Vagina (tissue), 2 donors: ENCODE data around the gene TBC1D2. TPM values are rescaled to one million over a fixed set of nuclear protein-coding genes. Genes with fewer than 3 reads are reported as not detected.
A peak's percentile ranks its signal among the peaks of the same experiment; 100 is the strongest.

Experiments
- DNase-seq, 2 donors: peaks; one replicate each; pipeline ENCODE4 v3.0.0-alpha.2; 2017; ENCODE audit errors: extremely low spot score in 2 of 2
- H3K27ac ChIP-seq: fragments of 200-600 bp; sonication (generic); one replicate; pipeline ENCODE4 v1.5.1; 2019
- H3K27me3 ChIP-seq: fragments of 200-600 bp; sonication (generic); one replicate; pipeline ENCODE4 v1.5.1; 2019
- H3K36me3 ChIP-seq, 2 donors: fragments of 200-600 bp; sonication (generic); one replicate each; pipeline ENCODE4 v1.5.1; 2017 to 2019
- H3K4me1 ChIP-seq: fragments of 200-600 bp; sonication (generic); one replicate; pipeline ENCODE4 v1.5.1; 2019
- H3K4me3 ChIP-seq, 2 donors: fragments of 200-600 bp; sonication (generic); 1 replicate in 1 of 2; 2 replicates in 1 of 2; pipeline ENCODE4 v1.5.1; 2016 to 2019
- H3K9me3 ChIP-seq: fragments of 200-600 bp; sonication (generic); one replicate; pipeline ENCODE4 v1.5.1; 2019
- POLR2A ChIP-seq, 2 donors: fragments of 450-650 bp; IDR thresholded peaks; one replicate each; pipeline ENCODE4 v1.6.1; 2017; ENCODE audit warnings: antibody characterized with exemption in 2 of 2, mild to moderate bottlenecking in 2 of 2, moderate library complexity in 2 of 2
- POLR2AphosphoS5 ChIP-seq, 2 donors: sonication (generic); formaldehyde crosslinking; IDR thresholded peaks; one replicate each; pipeline ENCODE4 v1.9.0; 2017; ENCODE audit warnings: antibody characterized with exemption in 2 of 2, mild to moderate bottlenecking in 2 of 2, low read depth in 1 of 2; ENCODE audit not compliant: insufficient read depth in 1 of 2
- intact Hi-C: fragments of 100-400 bp; cut with DNase I; formaldehyde crosslinking; loops from one replicate; pipeline ENCODE4 v1.15.1; 2023
- total RNA-seq: library from RNA; depleted of rRNA; stranded (reverse); fragments of >200 nt; gene quantifications from one replicate; pipeline ENCODE4 v1.2.3, GENCODE V29; 2016
- TF ChIP-seq, protein P1 (sequence below), 3 experiments: fragments of 450-650 bp in 2 of 3; fragments of 200-600 bp in 1 of 3; sonication (generic) in 1 of 3; IDR thresholded peaks; one replicate each; pipeline ENCODE4 v1.5.1; 2017 to 2019; ENCODE audit warnings: antibody characterized with exemption in 3 of 3, mild to moderate bottlenecking in 2 of 3, moderate library complexity in 2 of 3

The TBC1D2 gene
- total RNA-seq, 1 donor from 2014 or later: 28.0 TPM

DNA sequence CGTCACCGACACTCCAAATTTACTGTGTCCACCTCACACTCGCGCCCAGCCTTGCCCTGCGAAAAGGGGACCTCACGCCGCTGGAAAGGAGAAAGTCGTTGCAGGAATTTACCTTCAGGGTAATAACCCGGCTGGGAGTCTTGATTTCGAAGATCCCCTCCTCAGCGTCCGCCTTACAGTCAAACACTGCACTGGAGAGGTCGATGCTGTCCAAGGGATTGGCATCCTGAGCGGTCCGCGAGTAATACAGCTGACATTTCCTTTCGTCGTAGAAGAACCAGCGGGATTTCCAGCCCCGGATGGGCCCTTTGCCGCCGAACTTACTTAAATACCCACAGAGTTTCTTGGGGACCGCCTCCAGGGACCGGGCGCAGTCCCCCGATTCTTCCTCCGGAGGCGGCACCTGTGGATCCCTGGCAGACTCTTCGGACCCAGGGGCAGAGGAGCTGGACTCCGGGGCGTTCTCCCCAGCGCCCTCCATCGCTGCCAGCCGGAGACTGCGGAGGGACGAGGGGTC is 330 bp downstream of the TBC1D2 start:
- Histone ChIP-seq H3K36me3 (no peaks in the 10 kb centered on the region), H3K27me3 (no peaks in the 10 kb centered on the region), H3K4me3 (peak overlapping the region; percentile 82 to 87), H3K9me3 (no peaks in the 10 kb centered on the region), H3K27ac (peak overlapping the region; percentile 93), H3K4me1 (peaks cover 53% of the 10 kb centered on the region)
- intact Hi-C loops: no loop called here
- peak in 1 of 2 donors; percentile 89 for DNase-seq
- TF ChIP-seq, protein P1, sequence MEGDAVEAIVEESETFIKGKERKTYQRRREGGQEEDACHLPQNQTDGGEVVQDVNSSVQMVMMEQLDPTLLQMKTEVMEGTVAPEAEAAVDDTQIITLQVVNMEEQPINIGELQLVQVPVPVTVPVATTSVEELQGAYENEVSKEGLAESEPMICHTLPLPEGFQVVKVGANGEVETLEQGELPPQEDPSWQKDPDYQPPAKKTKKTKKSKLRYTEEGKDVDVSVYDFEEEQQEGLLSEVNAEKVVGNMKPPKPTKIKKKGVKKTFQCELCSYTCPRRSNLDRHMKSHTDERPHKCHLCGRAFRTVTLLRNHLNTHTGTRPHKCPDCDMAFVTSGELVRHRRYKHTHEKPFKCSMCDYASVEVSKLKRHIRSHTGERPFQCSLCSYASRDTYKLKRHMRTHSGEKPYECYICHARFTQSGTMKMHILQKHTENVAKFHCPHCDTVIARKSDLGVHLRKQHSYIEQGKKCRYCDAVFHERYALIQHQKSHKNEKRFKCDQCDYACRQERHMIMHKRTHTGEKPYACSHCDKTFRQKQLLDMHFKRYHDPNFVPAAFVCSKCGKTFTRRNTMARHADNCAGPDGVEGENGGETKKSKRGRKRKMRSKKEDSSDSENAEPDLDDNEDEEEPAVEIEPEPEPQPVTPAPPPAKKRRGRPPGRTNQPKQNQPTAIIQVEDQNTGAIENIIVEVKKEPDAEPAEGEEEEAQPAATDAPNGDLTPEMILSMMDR (IDR thresholded peaks at IDR 0.05): no peak
- no peak for TF ChIP-seq POLR2A (IDR thresholded peaks at IDR 0.05)

DNA sequence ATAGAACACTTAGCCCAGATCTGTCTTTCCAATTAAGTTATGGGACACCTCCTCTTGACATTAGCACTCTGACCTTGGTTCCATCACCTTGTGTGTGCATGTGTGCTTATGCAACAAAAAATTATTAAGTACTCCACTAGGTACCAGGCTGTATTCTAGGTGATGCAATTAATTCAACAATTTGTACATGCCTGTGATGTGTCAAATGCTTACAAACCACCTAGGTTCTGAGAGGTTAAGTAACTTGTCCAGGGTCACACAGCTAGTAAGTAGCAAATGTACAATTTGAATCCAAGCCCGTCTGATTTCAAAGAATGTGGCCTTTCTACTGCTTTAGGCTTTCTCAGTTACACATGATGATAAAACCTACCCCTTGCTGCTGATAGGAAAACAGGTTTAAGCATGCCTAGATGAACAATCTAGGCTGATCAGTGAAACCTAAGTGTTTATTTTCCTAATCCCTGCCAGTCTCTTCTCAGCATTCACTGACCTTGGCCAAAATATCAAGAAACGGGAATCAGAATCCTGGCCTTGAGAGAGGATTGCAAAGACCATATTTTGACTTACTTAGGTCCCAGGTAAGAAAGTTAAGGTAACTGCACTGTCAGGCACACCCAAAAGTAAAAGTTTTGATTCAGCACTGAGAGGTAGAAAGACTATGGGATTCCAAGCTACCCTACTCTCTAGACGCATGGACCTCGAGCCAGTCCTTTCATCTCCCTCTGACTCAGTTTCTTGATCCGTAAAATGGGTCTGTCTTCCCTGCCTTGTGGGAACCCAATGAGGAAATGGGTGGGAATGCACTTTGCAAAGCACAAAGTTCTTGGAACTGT is 1.0 kb downstream of the TBC1D2 start:
- Histone ChIP-seq H3K4me3 (peak overlapping the region; percentile 82 to 87), H3K36me3 (no peaks in the 10 kb centered on the region), H3K27me3 (no peaks in the 10 kb centered on the region), H3K4me1 (peaks cover 56% of the 10 kb centered on the region), H3K27ac (peak overlapping the region; percentile 93), H3K9me3 (no peaks in the 10 kb centered on the region)
- DNase-seq: no peak
- intact Hi-C loops: no loop called here
- no peak for TF ChIP-seq POLR2AphosphoS5 (IDR thresholded peaks at IDR 0.05; ENCODE audit: insufficient read depth in 1 of 2, low read depth in 1 of 2)
- TF ChIP-seq, protein P1 (IDR thresholded peaks at IDR 0.05): no peak
- no peak for TF ChIP-seq POLR2A (IDR thresholded peaks at IDR 0.05)

DNA sequence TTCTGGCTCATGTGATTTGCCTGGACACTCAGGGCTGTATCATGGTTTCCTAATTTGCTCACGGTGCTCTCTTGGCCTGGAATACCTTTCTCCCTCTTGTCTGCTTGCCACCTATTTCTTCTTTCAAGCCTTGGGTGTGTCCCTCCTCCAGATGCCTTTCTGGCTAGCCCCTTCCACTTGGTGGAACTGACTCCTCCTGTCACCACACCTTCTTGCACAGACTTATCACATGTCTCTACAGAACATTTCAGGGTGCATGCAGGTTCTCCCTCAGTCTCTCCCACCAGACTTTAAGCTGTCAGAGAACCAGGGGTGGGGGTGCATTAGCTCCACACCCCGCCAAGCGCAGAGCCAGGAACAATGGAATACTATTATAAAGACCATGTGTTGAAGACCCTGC is 1.9 kb downstream of the TBC1D2 start:
- no peaks in the 10 kb centered on the region for H3K36me3 ChIP-seq
- TF ChIP-seq POLR2AphosphoS5 (IDR thresholded peaks at IDR 0.05; ENCODE audit: insufficient read depth in 1 of 2, low read depth in 1 of 2): no peak
- TF ChIP-seq, protein P1 (IDR thresholded peaks at IDR 0.05): no peak
- no peak for TF ChIP-seq POLR2A (IDR thresholded peaks at IDR 0.05)
- no peak overlapping the region for H3K4me3 ChIP-seq
- H3K4me1 ChIP-seq: peaks cover 65% of the 10 kb centered on the region
- H3K27ac ChIP-seq: peak overlapping the region; percentile 3
- no peaks in the 10 kb centered on the region for H3K27me3 ChIP-seq
- H3K9me3 ChIP-seq: no peaks in the 10 kb centered on the region
- intact Hi-C loops: no loop called here
- no peak for DNase-seq

DNA sequence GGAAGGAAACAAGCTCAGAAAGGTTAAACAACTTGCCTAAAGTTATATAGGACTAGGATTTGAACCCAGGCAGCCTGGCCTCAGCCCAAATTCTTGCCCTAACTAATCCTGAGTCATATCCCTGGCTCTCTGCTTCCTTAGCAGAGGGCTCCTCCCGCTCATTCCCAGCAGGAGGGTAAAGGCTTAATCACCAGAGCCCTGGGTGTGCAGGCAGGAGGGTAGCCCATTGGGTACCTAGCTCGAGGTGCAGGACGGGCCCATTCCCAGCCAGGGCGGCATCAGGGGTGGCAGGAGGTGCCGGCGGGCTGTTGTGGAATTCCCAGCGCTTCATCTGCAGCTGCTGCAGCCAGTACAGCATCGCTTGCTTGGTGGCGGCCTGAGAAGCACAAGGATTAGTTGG is 3.9 kb downstream of the TBC1D2 start:
- Histone ChIP-seq H3K27ac (peak overlapping the region; percentile 17), H3K27me3 (no peaks in the 10 kb centered on the region), H3K9me3 (no peaks in the 10 kb centered on the region), H3K36me3 (no peaks in the 10 kb centered on the region), H3K4me1 (peaks cover 67% of the 10 kb centered on the region), H3K4me3 (no peak overlapping the region)
- DNase-seq: no peak
- TF ChIP-seq POLR2AphosphoS5 (IDR thresholded peaks at IDR 0.05; ENCODE audit: insufficient read depth in 1 of 2, low read depth in 1 of 2) (no peak), POLR2A (IDR thresholded peaks at IDR 0.05) (no peak)
- TF ChIP-seq, protein P1 (IDR thresholded peaks at IDR 0.05): no peak
- intact Hi-C loops: no loop called here

DNA sequence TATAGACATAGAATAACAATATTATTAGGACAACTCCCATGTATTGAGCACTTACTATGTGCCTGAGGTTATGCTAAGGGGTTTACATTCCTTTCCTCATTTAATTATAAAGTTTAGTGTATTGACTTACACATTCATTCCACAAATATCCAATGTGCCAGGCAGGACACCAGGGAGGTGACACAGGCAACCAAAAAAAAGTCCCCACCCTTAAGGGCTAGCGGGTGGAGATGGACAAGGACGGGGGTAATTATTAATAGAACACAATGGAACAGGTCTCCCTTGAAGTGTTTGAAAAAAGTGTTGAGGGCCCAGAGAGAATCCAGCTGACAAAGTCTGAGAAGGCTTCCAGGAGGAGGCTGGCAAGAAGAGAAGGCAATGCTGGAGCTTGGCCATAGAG is 5.7 kb downstream of the TBC1D2 start:
- peaks cover 63% of the 10 kb centered on the region for H3K4me1 ChIP-seq
- no peaks in the 10 kb centered on the region for H3K36me3 ChIP-seq
- peak overlapping the region; percentile 85 for H3K27ac ChIP-seq
- no peak overlapping the region for H3K4me3 ChIP-seq
- no peak for TF ChIP-seq POLR2A (IDR thresholded peaks at IDR 0.05)
- no peak for TF ChIP-seq POLR2AphosphoS5 (IDR thresholded peaks at IDR 0.05; ENCODE audit: insufficient read depth in 1 of 2, low read depth in 1 of 2)
- TF ChIP-seq, protein P1 (IDR thresholded peaks at IDR 0.05): no peak
- intact Hi-C loops: no loop called here
- no peak for DNase-seq
- no peaks in the 10 kb centered on the region for H3K9me3 ChIP-seq
- no peaks in the 10 kb centered on the region for H3K27me3 ChIP-seq
